Stomach (tissue), 4 donors: ENCODE measurements around the gene BSG.

Experiments used
- POLR2A ChIP-seq, 4 donors: fragments of 450-650 bp; IDR thresholded peaks; one replicate each; pipeline ENCODE4 v1.6.1; 2016; ENCODE audit warnings: antibody characterized with exemption in 4 of 4, control low read depth in 2 of 4, mild to moderate bottlenecking in 1 of 4, moderate library complexity in 1 of 4
- POLR2AphosphoS5 ChIP-seq, 3 donors: sonication (generic); formaldehyde crosslinking; IDR thresholded peaks; one replicate each; pipeline ENCODE4 v1.6.1; 2016; ENCODE audit warnings: antibody characterized with exemption in 3 of 3
- TF ChIP-seq, protein P1 (sequence below), 7 experiments: fragments of 450-650 bp in 4 of 7; fragments of 200-600 bp in 3 of 7; sonication (generic) in 3 of 7; IDR thresholded peaks; one replicate each; pipeline ENCODE4 v1.5.1; 2016 to 2019; ENCODE audit warnings: antibody characterized with exemption in 7 of 7, control low read depth in 2 of 7, mild to moderate bottlenecking in 1 of 7

DNA sequence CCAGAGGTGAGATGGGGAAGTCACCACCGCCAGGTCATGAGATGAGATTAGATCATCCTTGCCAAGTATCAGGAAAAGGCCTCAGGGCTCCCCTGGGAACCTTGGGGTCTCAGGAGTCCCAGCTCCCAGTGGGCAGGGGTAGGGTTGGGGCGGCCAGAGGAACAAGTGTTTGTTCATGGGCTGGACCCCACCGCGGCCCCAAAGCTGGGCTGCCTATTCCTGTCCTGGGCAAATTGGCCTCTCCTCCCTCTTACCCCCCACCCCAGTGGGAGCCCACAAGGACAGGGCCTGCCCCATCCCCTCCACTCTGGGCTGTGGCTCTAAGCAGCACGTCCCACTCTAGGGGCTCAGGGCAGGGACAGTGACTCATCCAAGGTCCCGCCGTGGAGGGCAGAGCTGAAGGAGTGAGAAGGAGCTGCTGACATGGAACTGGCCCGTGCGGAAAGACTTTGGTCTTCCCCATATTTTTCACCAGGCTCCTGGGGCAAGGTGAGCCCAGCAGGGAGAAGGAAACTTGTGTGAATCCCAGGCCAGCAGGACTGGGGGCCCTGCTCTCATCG is 13.2 kb downstream of the BSG start:
- no peak for TF ChIP-seq POLR2AphosphoS5 (IDR thresholded peaks at IDR 0.05)
- no peak for TF ChIP-seq POLR2A (IDR thresholded peaks at IDR 0.05)
- TF ChIP-seq, protein P1, sequence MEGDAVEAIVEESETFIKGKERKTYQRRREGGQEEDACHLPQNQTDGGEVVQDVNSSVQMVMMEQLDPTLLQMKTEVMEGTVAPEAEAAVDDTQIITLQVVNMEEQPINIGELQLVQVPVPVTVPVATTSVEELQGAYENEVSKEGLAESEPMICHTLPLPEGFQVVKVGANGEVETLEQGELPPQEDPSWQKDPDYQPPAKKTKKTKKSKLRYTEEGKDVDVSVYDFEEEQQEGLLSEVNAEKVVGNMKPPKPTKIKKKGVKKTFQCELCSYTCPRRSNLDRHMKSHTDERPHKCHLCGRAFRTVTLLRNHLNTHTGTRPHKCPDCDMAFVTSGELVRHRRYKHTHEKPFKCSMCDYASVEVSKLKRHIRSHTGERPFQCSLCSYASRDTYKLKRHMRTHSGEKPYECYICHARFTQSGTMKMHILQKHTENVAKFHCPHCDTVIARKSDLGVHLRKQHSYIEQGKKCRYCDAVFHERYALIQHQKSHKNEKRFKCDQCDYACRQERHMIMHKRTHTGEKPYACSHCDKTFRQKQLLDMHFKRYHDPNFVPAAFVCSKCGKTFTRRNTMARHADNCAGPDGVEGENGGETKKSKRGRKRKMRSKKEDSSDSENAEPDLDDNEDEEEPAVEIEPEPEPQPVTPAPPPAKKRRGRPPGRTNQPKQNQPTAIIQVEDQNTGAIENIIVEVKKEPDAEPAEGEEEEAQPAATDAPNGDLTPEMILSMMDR (IDR thresholded peaks at IDR 0.05) = no peak
